Measurements from ENCODE around the gene INPP4A. TPM values are rescaled to one million over a fixed set of nuclear protein-coding genes. Genes with fewer than 3 reads are reported as not detected.

The INPP4A gene
- total and polyA plus RNA-seq, 9 of the 15 experiments (the other 6 are each of a cell fraction or from before 2014, with no cell fraction given): 1.8 to 15.7 (median 8.3) TPM

DNA sequence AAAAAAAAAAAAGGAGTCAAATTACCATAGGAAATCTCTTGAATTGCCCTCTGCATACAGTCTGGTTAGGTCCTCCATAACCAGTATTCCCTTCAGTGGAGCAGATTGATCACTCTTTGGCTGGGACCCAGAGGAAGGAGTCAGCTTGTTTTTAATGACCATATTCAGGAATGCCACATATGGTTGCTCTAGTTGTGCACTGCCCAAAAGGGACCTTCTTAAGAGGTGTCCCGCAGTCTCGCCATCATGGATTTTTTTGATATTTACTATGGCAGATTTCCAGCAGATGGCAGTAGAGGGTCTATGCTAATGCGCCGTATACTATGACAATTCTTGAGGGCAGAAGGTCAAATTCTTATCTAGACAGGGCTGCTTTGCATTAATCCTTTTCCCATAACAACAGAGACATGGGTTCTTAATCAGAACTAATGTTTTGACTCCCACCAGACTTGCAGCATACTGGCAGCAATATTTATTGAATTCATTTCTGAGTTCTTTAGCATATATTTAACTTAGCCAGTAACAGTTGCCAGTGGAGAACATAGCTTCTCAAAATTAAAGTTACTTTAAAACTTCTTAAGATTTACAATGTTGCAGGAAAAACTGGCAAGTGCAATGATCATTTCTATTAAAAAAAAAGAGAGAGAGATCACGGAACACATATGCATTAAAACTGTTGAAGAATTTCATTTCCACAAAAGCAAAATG lies 31.8 kb upstream of the INPP4A start (continued):
- TF ChIP-seq, protein P1, sequence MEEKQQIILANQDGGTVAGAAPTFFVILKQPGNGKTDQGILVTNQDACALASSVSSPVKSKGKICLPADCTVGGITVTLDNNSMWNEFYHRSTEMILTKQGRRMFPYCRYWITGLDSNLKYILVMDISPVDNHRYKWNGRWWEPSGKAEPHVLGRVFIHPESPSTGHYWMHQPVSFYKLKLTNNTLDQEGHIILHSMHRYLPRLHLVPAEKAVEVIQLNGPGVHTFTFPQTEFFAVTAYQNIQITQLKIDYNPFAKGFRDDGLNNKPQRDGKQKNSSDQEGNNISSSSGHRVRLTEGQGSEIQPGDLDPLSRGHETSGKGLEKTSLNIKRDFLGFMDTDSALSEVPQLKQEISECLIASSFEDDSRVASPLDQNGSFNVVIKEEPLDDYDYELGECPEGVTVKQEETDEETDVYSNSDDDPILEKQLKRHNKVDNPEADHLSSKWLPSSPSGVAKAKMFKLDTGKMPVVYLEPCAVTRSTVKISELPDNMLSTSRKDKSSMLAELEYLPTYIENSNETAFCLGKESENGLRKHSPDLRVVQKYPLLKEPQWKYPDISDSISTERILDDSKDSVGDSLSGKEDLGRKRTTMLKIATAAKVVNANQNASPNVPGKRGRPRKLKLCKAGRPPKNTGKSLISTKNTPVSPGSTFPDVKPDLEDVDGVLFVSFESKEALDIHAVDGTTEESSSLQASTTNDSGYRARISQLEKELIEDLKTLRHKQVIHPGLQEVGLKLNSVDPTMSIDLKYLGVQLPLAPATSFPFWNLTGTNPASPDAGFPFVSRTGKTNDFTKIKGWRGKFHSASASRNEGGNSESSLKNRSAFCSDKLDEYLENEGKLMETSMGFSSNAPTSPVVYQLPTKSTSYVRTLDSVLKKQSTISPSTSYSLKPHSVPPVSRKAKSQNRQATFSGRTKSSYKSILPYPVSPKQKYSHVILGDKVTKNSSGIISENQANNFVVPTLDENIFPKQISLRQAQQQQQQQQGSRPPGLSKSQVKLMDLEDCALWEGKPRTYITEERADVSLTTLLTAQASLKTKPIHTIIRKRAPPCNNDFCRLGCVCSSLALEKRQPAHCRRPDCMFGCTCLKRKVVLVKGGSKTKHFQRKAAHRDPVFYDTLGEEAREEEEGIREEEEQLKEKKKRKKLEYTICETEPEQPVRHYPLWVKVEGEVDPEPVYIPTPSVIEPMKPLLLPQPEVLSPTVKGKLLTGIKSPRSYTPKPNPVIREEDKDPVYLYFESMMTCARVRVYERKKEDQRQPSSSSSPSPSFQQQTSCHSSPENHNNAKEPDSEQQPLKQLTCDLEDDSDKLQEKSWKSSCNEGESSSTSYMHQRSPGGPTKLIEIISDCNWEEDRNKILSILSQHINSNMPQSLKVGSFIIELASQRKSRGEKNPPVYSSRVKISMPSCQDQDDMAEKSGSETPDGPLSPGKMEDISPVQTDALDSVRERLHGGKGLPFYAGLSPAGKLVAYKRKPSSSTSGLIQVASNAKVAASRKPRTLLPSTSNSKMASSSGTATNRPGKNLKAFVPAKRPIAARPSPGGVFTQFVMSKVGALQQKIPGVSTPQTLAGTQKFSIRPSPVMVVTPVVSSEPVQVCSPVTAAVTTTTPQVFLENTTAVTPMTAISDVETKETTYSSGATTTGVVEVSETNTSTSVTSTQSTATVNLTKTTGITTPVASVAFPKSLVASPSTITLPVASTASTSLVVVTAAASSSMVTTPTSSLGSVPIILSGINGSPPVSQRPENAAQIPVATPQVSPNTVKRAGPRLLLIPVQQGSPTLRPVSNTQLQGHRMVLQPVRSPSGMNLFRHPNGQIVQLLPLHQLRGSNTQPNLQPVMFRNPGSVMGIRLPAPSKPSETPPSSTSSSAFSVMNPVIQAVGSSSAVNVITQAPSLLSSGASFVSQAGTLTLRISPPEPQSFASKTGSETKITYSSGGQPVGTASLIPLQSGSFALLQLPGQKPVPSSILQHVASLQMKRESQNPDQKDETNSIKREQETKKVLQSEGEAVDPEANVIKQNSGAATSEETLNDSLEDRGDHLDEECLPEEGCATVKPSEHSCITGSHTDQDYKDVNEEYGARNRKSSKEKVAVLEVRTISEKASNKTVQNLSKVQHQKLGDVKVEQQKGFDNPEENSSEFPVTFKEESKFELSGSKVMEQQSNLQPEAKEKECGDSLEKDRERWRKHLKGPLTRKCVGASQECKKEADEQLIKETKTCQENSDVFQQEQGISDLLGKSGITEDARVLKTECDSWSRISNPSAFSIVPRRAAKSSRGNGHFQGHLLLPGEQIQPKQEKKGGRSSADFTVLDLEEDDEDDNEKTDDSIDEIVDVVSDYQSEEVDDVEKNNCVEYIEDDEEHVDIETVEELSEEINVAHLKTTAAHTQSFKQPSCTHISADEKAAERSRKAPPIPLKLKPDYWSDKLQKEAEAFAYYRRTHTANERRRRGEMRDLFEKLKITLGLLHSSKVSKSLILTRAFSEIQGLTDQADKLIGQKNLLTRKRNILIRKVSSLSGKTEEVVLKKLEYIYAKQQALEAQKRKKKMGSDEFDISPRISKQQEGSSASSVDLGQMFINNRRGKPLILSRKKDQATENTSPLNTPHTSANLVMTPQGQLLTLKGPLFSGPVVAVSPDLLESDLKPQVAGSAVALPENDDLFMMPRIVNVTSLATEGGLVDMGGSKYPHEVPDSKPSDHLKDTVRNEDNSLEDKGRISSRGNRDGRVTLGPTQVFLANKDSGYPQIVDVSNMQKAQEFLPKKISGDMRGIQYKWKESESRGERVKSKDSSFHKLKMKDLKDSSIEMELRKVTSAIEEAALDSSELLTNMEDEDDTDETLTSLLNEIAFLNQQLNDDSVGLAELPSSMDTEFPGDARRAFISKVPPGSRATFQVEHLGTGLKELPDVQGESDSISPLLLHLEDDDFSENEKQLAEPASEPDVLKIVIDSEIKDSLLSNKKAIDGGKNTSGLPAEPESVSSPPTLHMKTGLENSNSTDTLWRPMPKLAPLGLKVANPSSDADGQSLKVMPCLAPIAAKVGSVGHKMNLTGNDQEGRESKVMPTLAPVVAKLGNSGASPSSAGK (IDR thresholded peaks at IDR 0.05): no peak
- TF ChIP-seq TBL1XR1 (IDR thresholded peaks at IDR 0.05; ENCODE audit: low read length in 2 of 2): peak in 1 of 2 experiments; percentile 57; a peak in 1 of 4 replicates
- no peak for TF ChIP-seq KAT8 (IDR thresholded peaks at IDR 0.05; ENCODE audit: low read depth)
- TF ChIP-seq RCOR1 (IDR thresholded peaks at IDR 0.05; ENCODE audit: borderline replicate concordance in 1 of 2, low read depth in 2 of 2, low read length in 2 of 2): peak; percentile 23 to 49; a peak in 1 of 4 replicates
- no peak for TF ChIP-seq TRIM24 (IDR thresholded peaks at IDR 0.05)
- peak; percentile 60; the same call in 1 of the 2 replicates for TF ChIP-seq DEAF1 (CRISPR knock-in tag; IDR thresholded peaks at IDR 0.05)
- no peak for TF ChIP-seq ZNF253 (CRISPR knock-in tag; conservative IDR thresholded peaks at IDR 0.05)
- no peak for TF ChIP-seq USF2 (CRISPR knock-in tag; IDR thresholded peaks at IDR 0.05)
- no peak for TF ChIP-seq POLR3G (IDR thresholded peaks at IDR 0.05; ENCODE audit: extremely low read depth, insufficient read length, insufficient replicate concordance)
- TF ChIP-seq ARID3A (IDR thresholded peaks at IDR 0.05; ENCODE audit: borderline replicate concordance, low read depth, low read length): peak; percentile 73; the same call in 1 of the 2 replicates
- no peak for TF ChIP-seq ZNF57 (CRISPR knock-in tag; IDR thresholded peaks at IDR 0.05)
